GM21723 (cell line): Measurements from ENCODE around the gene MAML3.
"Not testable (repeated sequence)": the region's sequence is repeated elsewhere in the genome, so short reads cannot be mapped to it uniquely, and the experiment has no call there.

Source experiments
- ATAC-seq: cut with Tn5 transposase; IDR thresholded peaks from one replicate; pipeline ENCODE4 v1.9.1; 2021; ENCODE audit warnings: mild to moderate bottlenecking, moderate library complexity; ENCODE audit not compliant: unreplicated experiment

The MAML3 gene

DNA sequence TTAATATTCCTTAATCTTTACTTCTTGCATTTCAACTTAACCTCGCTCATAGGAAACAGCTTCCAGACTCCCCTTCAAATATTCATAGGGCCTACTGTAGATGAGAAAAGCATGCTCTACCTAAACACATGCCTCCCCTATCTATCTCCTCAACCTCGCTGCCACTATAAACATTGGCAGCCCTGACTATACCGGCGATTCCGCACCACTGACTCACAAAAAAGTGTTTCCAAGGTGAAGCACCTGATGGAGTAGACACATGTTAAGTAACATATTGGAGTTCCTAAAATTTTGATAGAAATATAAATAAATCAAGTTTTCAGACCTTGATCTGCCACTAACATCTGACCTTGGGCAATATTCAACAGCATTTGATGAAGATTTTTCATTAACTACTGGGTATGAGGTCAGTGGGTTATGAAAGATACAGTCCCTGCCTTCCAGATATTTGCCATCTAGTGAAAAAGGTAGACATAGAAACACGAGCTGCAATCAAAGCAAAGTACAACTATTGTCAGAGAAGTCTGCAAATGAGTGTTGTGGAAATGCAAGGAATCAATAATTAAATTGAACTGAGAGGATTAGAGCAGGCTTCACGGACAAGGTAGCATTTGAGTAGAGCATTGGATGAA lies 184.2 kb downstream of the MAML3 start:
- no peak for ATAC-seq

DNA sequence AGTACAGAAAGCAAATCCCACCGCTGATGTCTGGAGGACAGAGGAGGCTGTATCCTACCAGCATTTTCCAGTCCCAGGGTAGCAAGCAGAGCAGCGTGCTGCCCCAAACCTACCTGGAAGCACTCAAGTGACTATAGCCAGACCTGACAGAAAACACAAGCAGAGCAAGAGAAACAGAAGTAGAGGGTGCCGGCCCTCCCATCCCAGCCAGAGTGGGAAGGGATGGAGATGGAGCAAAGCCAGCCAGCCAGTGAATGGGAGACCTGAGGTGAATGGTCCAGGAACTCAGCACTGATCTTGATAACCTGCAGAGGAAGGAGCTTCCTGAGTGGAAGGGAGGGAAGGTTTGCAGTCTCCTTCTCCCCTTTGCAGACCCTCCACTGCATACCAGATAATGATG lies 185.2 kb downstream of the MAML3 start:
- no peak for ATAC-seq

DNA sequence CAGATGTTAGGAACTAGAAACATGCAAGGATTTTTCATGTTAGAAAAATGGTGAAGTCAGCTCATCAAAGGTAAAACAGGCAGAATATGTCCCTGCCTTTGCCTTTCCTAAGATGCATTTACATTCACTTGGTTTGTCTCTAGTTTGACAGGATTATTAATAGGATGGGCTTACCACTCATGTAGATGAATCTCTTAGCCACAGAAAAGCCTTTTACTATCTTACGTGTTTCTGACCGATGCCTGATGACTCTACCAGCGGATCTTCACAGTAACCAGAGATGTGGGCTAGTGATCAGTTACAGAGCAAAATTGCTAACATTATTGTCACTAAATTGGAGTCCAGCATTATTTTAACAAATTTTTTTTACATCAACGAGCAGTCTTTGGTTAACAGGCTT lies 187.6 kb downstream of the MAML3 start:
- no peak for ATAC-seq

DNA sequence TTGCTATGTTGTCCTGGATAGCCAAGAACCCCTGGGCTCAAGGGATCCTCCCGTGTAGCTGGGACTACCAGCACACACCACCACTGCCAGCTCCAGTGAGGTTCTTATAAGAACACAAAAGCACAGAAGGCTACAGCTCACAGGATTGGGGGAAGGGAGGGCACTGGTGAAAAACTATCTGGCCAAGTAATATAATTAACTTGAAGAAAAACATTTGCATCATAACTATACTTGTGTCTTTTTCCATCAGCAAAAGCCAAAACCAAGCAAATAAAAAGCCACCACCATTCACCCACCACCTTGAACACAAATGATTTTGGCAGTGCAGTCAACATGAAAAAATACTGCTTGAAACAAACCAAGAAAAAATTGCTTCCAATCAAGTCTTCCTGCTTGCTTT lies 188.2 kb downstream of the MAML3 start:
- no peak for ATAC-seq

DNA sequence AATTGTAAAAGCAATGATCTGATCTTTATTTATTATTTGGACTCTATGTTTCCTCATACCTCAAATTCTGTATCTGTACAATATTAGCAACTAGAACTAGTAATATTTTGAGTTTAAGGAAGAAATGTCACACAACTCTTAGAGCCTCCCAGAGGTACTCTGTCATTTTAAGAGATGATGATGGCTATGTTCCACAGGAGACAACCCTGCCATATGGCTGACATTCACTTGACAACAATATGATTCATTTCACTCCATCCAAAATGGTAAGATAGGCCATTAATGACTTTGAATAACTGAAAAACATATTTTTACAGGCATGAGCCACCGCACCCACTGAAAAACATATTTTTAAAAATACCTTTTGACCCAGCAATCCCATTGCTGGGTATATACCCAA lies 190.3 kb downstream of the MAML3 start:
- ATAC-seq, result no peak

DNA sequence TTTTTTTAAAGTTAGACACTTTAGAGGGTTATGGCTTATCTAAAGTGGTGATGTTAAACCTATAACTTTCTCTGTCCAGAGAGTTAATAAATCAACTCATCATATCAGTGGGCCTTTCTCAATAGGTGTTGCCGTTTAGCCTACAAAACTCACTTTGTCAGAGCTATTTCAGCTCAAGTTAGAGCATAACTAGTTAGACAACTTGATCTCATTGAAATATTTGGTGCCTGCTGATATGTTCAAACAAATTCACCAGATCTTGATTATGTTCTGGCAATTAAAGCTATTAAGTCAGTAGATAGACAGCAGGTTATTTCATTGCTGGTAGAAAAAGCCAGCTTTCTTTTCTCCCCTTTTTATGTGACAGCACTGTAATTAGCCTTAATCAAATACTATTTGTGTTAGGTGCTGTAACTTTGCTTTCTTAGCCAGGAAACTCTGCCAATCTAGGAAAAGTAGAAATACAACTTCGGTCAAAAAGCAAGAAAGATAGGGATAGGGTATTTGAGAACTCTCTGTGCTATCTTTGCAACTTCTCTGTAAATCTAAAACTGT lies 191.8 kb downstream of the MAML3 start:
- ATAC-seq, result no peak

DNA sequence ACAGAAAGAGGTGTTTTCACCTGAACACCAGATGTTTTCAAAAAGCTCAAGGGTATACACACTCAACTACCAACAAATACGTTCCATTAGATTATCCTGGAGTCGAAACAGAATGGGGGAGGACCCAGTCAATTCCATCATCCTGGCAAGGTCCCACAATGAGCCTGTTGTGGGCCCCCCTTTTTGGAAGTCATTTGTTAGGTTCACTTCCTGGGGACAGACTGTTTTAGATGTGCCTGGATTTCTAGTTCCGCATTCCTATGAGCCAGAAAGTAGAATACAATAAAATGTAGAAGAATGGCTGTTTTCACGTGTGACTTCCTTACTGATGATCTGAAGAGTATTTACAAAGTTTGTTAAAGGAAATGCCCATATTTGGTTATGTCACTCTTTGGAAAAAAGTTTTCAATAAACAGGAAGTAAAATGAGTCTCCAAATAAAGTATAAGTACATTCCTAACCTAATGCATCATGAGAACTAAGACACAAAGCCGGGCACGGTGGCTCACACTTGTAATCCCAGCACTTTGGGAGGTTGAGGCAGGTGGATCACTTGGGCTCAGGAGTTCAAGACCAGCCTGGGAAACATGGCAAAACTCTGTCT lies 192.5 kb downstream of the MAML3 start:
- ATAC-seq, result no peak

DNA sequence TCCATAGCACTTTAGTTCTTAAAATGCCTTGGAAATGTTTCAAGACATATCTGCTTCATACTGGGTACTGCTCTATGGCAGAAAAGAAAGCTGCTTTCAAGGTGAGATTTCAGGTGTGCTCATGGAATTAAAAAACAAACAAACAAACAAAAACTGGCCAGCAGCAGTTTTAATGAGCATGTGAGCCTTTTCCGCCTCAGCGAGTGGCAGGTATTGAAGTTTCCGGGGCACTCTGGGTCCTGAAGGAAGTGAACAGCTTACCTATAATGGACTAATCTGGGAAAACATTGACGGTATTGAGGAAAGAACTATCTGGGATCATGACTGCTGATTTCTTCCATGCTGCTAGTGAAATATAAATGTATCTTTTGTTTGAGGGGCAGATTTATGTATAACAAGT lies 194.6 kb downstream of the MAML3 start:
- no peak for ATAC-seq

DNA sequence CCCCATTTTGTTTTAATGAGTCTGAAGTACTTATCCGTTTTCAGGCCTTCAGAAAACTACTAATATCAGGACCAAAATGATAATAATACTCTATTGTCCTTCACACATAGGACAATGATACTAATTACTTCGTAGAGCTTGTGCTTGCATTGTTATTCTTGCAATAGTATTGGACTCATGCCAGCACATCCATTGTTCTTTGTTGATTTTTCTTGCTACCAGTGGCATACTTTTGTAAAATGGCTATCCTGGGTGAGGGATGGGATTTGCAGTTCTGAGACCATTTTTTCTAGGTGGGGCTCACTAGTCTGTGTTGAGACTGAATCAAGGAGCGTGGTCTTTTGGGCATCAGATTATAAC lies 195.3 kb downstream of the MAML3 start:
- ATAC-seq, result no peak

DNA sequence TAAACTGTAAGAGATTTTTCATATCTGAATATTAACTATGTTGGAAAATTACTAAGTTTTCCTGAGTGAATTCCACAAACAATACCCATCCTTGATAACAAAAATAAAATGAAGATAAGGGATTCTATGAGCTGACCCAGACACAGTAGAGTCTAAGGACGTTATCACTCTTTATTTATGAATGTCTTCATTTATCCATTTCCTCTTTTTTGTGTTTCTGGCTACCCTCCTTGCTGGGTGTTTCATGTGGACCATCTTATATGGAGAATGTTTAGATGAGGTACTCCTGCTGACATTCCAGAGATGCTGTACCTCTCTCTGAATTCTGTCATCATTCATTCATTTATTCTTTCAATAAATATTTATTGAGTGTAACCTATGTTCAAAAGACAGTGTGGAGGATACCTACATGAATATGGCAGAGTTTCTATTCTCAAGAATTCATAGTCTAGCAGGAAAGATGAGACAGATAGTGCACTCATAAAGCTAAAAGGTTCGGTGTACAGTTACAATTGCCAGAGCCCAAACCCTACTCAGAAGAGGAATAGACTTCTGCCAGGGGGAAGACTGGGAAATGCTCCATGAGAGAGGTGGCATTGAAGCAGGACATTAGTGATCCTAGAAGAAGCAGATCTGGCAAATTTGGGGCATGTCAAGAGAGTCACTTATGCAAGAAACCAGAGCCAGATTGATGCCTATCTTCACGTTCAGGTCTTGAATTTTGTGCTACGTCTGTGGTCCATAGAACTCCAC lies 195.8 kb downstream of the MAML3 start:
- ATAC-seq, result no peak

DNA sequence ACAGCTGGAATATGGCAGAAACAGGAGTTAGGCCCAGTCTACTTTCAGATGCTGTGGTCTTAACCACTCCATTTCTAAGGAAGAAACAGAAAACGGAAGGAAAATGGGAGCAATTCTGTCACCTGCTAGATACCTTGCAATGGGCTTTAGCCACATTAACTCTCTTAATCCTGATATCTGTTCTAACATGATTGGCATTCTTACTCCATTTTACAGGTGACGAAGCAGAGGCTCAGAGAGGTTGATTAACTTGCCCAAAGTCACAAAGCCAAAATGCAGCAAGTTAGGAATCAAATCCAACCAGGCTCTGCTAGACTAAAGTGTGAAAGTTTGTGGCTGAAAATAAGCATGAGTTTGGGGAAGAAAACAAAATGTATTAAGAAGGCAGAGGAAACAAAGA lies 196.9 kb downstream of the MAML3 start:
- ATAC-seq, result no peak

DNA sequence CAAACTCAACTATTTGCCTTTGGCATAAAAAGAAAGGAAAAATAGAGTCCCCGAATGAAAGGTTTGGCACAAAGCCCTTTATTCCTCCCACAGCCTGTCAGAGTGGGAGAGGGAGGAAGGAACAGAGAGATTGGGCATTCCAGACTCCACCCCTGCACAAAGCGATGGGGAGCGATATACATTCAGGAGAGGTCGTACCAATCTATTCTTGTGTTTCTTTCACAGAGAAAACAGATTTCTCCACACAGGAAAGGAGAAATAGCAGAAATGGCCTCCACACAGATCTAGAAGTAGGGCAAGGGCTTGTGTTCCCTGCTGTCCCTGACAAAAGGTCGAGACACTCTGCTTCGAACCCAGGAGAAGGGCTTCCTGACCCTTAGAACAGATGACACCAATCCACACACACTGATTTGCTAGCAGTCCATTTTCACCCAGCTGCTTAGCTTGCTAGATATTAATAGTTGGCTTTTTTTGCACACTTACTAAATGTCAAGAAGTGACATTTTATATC lies 197.4 kb downstream of the MAML3 start:
- no peak for ATAC-seq

DNA sequence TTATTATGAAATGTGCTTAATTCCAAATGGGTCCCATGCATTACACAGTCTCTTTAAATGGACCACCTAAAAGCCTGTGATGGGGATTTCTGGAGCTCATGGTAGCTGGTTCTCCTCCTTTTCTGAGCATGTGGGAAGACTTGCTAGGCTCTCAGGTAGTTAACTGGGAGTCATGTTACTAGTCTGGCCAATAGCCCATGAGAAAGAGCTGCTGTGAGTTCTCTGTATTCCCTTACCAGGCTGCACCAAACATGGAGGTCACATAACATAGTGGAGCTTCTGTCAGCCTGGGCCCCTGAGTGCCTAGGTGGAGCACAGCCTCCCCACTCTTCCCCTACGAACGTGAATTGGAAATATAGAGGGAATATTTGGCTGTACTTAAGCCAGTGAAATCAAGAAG lies 198.4 kb downstream of the MAML3 start:
- no peak for ATAC-seq

DNA sequence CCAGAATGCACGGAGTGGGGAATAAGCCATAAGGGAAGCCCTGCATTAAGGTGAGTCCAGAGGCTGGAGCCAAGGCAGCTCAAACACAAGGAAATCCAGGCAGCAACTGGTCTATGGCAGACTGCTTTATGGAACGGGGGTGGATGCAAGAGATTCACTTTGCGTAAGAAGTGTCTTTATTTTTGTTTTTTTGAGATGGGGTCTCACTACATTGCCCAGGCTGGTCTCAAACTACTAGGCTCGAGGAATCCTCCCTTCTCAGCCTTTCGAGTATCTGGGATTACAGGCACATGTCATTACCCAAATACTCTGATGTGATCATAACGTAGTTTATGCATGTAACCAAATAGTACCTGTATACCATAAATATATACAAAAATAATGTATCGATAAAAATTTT lies 199.5 kb downstream of the MAML3 start:
- no peak for ATAC-seq

DNA sequence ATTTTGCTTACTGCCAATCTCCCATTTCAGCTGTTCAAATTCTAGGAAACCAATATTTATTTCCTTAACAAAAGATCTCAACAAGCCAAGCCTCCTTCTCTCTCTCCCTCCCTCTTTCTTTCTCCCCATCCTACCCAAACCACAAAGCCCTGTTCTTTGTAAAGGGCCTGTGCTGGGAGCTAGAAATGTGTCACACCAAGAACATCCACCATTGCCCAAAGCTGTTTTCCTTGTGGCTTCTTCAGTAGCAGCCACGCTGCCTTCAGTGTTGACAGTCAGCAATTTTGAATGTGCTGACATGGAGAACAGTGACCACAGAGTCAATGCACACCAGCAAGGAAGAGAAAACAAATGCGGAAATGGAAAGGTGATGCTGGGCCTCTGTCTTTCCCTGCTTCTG lies 203.0 kb downstream of the MAML3 start:
- ATAC-seq, result peak; percentile 18

DNA sequence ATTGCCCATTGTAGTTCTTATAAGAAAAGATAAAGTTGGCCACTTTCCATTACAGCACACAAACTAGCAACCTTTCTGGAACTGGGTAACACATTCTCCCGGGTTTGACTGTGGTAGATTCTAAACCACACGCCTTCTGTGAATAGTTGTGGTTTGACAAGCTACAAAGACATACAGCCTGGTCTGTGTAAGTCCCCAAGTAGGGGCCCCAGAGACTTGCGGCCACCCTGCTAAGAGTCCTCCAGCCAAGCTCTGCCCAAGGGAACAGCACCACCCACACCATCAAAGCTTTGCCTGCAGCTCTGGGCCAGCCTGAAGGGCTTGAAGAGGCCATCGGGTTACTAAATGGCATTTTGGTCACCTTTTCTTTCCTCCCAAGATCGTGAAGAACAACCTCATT lies 203.4 kb downstream of the MAML3 start:
- peak; percentile 80 for ATAC-seq

DNA sequence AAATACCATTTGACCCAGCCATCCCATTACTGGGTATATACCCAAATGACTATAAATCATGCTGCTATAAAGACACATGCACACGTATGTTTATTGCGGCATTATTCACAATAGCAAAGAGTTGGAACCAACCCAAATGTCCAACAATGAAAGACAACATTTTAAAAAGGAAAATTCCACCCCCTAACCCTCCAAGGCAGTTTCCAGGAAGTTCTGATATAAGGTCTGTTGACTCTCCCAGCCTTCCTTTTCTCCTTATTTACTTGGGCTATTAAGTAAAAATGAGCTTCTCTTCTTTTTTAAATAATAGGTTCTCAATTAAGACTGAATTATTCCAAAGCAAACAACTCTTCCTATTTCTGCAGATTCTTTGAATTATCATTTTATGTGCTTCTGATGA lies 209.1 kb downstream of the MAML3 start:
- ATAC-seq, result not testable (repeated sequence)

DNA sequence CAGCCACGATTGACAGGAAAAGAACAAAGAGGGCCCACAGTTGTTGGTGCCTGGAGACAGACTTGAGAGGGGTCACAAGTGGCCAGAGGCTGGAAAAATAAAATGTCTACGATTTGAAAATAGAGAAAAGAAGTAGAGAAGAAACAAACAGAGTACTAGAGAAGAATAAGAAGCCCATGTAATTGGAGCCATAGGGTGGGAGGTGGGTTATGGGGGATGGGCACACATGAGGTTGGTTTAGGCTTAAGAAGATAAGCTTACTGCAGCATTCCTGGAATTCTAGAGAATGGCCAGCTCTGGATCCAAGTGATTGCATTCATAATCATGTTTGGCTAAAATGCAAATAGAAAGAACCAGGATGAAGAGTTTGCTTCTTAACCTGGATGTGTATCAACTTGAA lies 210.7 kb downstream of the MAML3 start:
- ATAC-seq, result no peak

DNA sequence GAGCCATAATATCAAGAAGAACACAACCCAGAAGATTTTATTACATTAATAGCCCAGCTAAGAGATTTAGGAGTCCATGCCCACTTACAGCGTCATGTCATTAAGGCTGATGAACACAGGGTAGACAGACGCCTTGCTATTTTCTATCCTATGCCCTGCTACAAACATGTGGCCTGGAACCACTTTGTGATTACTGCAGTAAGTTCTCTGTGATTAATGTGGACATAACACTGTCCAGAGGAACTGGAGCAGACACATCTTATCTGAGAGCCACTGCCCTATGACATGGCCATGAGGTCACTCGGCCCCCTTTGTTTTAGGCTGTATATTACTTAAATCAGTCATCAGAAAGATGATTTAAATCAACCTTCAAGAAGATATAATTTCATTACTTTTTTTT lies 211.7 kb downstream of the MAML3 start:
- no peak for ATAC-seq

DNA sequence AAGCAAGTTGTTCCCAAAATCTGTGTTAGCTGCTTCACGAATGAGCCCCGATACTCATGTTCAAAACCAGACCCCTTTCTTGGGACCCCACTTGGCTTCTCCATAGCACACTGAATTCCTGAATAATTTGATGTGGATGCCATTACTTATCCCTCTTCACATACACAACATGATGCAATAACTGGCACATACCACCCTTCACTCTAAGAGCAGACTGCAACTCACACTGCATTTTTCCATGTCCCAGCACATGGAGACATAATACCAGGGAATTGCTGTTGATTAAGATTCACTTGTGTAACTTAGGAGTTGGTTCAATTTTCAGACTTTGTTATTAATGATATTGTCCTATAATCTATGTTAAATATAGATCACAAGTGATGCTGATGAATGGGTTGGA lies 213.4 kb downstream of the MAML3 start:
- ATAC-seq, result no peak

DNA sequence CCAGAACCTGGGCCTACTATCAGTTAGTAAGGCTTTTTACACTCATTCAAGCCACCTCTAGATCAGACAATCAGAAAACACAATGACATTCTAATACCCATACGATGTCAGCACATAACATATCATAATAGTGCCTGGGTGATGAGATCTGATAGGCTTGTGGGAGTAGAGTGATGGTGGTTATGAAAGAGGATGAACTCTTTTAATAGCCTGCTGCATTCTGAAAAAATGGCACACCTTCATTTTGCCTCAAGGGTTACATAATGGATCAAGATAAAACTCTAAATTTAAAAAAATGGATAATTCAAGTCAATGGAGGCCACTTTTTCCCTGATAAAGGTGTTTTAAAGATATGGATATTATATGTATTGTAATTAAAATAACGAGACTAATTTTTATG lies 215.6 kb downstream of the MAML3 start:
- ATAC-seq, result no peak

DNA sequence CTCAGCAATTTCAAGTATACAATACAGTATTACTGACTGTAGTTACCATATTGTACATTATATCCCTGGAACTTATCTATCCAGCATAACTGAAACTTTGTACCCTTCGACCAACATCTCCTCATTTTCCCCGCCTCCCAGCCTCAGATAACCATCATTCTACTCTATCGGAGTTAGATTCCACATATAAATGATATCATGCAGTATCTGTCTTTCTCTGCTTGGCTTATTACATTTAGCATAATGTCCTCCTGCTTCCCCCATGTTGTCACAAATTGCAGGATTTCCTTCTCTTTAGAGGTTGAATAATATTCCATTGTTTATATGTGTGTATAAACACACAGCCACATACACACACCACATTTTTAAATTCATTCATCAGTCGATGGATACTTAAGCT lies 218.1 kb downstream of the MAML3 start:
- no peak for ATAC-seq
